RPMI7951 (cell line): ENCODE data around the gene LRFN4. TPM values are rescaled to one million over a fixed set of nuclear protein-coding genes. Genes with fewer than 3 reads are reported as not detected.

ENCODE experiments used
- DNase-seq: peaks from one replicate; pipeline ENCODE4 v3.0.0-alpha.2; 2012; ENCODE audit warnings: low read depth
- total RNA-seq: library from RNA; depleted of rRNA; stranded (reverse); fragments of >200 nt; shearing (Covaris generic); gene quantifications from 2 replicates; pipeline ENCODE4 v1.2.3, GENCODE V29; 2014

The LRFN4 gene
- total RNA-seq, 1 experiment from 2014 or later = 10.6 TPM

DNA sequence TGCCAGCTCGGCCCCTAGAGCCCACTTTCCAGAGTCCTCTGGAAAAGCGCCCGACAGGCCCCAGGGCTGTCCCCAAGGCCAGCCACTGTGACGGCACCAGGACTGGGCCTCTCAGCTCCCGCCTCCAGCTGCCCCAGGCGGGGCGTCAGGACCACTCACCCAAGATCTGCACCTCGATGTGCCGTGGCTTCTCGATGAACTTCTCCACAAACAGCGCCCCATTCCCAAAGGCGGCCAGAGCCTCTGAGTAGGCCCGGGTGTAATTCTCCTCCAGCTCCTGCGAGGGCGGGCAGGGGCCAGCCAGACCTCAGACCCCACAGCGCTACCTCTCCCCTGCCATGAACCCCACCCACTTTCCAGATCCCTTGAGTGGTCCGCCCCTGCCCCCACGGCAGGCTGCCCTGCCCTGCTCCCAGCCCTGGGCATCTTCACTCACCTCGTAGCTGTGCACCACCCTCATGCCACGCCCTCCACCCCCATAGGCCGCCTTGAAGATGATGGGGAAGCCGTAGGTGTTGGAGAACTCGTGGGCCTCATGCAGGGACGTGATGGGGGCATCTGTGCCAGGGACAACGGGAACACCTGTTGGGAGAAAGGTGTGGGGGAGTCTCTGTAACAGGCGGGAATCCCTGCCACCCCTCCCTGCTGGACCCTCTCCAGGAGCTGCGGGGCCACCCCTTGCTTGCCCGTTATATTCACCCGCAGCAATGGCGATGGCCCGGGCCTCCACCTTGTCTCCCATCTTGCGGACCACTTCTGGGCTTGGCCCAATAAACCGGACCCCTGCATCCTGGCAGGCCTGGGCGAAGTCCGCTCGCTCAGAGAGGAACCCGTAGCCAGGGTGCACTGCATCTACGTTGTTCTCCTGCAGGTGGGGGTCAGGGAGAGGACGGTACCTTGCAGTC lies 14.0 kb downstream of the LRFN4 start:
- DNase-seq = no peak

DNA sequence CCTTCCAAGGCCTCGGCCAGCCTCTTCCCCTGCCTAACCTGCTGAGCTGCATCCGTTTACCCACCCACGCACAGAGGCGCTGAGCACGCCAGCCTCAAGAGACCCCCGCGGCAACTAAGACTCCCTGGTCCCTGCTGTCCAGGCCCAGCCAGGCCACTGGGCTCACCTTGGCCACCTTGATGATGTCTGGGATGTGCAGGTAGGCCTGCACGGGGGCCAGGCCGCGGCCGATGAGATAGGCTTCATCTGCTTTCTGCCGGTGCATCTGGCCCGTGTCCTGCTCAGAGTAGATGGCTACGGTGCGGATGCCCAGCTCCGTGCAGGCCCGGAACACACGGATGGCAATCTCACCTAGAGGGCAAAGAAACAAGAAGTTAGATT lies 14.6 kb downstream of the LRFN4 start:
- DNase-seq = no peak

DNA sequence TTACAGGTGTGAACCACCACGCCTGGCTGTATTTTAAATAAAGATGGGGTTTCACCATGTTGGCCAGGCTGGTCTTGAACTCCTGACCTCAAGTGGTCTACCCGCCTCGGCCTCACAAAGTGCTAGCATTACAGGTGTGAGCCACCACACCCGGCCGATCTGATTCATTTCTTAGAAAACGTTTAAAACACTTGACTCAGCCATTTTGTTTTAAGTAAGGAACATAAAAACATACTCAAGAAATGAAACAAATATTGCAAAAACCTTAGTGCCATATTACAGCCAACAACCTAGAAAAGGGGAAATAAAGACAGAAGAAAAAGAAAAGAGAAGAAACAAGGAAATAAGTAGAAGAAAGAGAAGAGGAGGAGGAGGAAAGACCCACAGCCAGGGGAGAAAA lies 17.4 kb downstream of the LRFN4 start:
- DNase-seq = no peak

DNA sequence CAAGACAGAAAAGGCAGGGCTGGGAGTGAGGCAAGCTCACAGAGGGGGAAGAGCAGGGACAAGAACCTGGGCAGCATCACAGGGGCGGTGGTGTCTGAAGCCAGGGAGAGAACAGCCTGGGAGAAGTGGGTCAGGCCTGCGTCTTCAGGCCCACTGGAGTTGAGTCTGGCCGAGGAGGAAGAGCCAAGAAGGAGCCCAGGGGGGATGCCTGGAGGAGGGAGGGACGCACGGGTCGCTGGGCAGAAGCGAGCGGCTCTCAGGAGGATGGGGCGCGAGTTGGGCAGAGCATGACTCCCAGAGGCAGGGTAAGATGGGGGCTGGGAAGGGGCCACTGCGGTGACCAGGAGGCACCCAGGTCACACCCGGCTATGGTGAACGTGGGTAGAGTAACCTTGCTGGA lies 18.5 kb downstream of the LRFN4 start:
- DNase-seq = no peak

DNA sequence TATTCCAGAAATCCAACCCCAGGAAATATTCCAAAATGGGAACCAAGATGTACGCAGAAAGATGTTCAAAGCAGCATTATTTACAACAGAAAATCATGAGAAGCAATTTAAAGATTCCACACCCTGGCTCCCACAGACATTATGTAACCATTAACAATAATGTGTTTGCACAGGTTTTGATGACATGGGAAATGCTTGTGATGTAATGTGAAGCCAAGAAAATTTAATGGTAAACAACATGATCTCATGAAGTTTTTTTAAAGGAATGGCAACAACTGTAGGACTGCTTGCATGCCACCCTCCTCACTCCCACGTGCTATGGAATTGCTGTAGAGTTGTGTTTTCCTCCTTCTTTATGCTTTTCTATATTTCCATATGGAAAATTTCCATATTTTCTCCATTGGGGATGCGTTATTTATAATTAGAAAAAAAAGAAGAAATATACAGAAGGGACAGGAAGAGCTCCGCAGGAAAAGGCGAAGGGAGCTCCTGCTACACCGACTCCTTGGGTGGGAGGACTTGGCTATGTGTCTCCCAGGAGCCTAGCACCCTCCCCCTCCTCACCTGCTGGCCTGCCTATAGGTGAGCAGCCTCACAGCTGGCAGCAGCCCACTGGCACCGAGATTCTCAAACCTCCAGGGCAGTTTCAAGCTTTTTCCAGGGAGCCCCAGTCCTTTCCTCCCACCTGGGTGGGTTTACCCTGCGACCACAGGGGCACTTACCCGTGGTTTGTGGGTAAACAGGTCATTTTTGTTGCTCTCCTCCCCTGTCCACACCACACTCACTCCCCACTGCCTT lies 20.9 kb downstream of the LRFN4 start:
- no peak for DNase-seq

DNA sequence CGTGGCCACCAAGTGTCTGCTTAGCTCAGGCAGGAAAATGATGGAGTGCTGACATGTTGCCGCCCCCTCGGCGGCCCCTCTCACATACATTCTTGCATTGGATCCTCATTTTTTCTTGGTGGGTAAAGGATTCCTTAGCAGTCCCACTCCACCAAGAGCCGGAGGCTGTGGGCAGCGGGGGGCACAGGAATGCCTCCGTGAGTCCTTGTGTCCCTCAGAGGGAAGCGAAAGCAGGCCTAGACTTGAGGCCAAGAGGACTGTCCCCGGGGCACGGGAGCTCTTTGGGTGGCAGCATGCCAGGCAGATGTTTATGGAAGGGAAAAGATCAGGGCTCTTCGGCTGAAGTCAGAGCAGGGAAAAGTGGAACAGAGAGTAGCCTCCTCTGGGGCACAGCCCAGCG lies 21.6 kb downstream of the LRFN4 start:
- DNase-seq = peak; percentile 66

DNA sequence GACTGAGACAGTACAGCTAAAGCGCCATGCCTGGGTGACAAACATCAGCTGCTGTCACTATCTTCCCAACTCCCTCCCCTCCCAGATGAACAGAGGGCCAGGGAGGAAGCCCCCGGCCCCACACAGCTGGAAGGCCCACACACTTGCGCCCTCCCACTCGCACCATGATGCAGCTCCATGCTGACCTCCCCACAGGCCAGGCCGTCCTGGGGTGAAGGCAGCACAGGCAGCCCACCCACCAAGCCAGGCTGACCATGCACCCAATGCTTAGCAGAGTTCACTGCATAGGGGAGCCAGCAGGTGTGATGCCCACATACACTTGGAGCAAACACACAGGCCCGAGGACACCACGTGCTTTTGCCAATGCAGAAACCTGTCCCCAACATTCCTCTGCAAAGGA lies 22.1 kb downstream of the LRFN4 start:
- DNase-seq = no peak

DNA sequence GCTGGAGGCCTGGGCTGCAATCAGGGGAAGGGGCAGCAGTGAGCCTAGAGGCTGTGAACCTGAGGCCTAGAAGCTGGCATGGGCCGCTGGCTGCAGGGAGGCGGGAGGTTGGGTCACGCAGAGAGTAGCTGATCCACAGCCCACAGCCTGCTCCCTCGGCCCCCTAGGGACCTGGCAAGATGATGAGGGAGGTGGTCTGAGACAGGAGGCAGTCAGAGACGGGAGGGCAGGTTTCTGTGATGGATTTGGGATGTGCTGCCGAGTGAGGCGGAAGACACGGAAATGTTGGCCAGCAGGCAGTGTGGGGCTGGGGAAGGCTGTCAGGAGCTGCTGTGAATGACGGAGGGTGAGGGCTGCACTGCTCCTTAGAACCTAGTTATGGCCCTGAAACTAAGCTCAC lies 22.7 kb downstream of the LRFN4 start:
- no peak for DNase-seq

DNA sequence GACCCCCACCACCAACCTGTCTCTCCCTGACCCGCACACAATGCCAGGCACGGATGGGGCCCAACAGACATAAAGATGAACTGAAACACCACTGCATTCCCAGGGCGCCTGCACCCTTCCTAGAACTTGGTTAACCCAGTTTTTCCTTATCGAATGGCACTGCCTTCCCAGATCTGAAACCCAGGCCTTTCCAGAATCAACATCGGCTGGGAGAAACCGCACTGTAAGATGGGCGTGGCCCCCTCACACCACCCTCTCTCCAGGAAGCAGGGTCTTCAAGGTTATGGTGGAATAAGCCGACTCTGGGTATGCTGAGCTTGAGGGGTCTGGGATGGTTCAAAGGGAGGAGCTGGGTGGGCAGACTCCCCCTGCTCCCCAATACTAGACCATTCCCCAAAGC lies 23.1 kb downstream of the LRFN4 start:
- no peak for DNase-seq

DNA sequence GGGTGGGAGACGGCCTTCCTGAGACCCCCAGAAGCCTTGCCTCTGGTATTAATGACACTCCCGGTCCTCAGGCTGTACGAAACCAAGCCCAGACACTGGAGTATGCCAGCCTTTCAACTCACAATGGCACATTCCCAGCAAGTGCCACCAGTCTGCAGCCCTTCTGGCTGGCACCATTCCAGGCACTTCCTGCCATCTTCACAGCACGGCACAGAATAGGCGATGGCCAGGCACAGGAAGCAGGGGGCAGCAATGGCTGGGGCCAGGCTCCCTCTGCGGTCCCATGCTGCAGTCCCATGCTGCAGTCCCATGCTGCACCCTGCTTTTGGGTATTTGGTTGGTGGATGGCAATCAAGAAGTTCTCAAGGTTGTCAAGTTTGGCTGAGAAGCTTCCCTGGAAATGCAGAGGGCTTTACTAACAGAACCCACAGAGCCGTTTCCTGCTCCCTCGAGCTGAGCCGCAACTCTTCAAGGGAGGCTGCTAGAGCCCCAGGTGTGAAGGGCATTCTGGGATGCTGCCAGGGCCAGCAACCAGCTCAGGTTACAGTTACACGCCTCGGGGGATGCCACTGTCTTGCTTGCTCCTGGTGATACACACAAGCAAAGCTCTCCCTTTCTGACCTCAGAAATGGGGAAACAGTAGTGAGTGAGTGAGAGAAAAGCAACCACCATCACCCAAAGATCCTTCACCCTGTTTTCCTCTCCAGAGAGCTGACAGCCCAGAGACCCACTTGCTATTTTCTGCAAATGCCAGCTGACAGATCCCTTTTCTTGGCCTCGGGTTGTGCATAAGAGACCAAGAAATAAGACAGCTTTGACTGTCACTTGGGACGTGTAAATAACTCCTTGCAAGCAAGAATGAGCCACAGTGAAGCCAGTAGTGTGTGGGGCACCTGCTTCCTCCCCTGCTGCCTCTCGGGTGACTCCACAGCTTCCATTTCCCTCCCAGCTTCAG lies 23.9 kb downstream of the LRFN4 start:
- DNase-seq = peak; percentile 71

DNA sequence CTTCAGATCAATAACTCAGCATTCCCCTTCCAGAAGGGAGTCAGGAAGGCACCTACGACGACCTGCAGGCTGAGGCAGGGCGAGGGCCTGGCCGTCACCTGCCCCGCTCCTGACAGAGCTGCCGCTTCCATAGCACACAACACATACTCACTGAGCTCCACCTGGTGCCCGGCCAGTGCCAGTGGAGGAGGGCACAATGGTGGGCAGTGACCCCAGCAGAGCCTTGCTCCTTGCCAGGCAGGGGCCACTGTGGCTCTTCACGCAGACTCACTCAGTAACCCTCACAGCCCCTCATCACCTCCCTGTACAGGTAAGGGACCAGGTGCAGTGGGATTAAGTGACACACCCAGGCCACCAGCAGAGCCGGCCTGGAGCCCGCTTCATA lies 24.6 kb downstream of the LRFN4 start:
- DNase-seq = no peak

DNA sequence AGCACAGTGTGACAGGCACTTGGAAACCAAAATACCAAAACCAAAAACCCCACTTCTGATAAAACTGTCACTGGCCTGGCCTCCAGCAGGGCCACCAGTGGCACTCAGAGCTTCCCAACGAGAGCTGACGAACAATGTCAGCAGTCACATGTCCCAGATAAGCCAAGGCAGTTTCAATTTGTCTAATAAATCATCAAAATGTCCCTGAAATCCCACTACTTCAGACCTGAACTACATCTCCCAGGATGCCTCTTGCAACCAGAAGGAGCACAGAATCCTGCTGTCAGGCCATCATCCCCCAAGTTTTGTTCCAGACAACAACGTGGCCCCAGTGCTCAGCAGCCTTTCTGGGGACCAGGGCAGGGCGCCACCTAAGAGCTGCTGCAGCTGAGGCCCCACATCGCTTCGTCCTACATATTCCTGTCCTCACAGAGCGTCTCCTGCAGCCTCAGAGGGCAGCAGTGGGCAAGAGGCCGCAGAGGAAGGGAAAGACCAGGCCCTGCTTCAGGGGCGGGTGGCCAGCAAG lies 25.1 kb downstream of the LRFN4 start:
- no peak for DNase-seq

DNA sequence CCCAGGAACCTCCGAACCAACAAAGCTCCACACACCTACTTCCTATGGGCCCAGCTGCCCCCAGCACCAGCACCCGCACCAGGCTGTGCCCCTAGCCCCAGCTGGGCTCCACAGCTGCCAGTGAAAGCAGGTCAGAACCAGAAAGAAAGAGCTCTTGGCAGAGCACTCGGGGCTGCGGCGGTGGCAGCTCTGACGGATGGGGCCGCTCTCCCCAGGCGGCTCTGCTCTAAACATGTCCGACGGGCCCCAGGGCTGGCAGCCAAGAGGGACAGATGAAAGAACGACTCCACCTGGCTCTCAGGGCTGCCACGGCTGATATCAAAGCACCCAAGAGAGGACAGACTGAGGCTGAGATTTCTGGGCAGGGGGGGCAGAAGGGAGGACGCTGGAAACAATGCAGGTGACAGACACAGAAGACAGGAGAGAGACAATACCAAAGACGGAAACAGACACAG lies 25.7 kb downstream of the LRFN4 start:
- DNase-seq = no peak

DNA sequence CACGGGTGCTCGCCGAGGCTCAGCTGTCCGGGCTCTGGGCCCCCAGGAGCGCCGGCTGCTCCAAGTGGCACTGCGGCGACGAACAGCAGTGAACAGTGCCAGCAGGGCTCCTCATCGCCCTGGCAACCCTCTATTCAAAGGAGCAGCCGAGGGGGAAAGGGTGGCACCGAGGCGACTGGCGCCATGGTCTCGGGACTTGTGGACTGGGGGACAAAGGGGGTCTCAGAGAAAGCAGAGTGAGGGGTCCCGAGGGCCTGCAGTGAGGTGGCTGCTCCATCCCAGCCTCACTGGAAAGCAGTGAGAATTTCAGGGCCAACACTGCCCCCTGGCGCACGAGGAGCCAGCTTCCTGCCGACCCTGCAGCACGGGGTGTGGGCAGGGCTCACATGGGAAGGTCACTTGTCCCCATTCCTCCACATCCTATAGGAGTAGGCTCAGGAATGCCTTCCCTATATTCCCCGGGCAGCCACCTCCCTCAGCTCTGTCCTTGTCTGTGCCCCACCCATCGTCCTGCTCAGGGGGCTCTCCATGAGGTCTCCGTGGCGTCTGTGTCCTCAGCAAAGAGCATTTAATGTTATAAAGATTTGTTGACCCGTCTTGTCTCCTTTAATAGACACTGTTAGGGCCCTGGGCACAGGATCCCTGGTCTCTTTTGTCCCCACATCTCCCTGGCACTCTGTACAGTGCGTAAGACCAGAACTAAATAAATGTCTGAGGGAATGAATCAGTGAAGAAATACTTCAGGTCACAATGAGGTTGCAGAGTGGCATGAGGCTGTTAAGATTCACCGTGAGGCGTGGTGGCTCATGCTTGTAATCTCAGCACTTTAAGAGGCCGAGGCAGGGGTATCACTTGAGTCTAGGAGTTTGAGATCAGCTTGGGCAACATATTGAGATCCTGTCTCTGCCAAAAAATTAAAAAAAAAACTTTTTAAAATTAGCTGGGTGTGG lies 26.4 kb downstream of the LRFN4 start:
- DNase-seq = peak; percentile 54

DNA sequence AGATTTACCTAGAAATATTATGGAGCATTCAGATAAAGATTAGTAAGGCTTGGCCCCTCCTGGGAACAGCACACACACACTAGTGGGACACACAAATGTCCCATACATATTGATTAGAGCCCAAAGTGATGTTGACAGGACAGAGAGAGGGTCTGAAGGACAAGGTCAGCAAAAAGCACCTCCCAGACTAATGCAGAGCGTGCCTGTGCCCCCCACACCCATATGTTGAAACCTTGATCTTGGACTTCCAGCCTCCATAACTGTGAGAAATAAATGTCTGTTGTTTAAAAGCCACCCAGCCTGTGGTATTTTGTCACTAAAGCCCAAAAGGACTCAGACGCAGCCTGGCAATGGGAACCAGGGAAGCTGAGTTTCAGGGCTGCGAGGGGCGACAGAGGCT lies 27.6 kb downstream of the LRFN4 start:
- no peak for DNase-seq

DNA sequence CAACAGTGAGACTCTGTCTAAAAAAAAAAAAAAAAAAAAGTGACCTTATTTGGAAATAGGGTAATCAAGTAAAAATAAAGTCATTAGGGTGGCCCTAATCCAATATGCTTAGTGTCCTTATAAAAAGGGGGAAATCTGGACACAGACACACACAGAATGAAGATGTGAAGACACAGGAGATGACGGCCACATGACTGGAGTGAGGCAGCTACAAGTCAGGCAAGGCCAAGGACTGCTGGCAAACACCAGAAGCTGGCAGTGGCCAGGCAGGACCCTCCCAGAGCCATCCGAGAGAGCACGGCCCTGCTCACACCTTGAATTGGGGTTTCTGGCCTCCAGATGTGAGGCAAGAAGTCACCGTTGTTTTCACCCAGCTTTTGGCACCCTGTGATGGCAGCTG lies 28.6 kb downstream of the LRFN4 start:
- no peak for DNase-seq

DNA sequence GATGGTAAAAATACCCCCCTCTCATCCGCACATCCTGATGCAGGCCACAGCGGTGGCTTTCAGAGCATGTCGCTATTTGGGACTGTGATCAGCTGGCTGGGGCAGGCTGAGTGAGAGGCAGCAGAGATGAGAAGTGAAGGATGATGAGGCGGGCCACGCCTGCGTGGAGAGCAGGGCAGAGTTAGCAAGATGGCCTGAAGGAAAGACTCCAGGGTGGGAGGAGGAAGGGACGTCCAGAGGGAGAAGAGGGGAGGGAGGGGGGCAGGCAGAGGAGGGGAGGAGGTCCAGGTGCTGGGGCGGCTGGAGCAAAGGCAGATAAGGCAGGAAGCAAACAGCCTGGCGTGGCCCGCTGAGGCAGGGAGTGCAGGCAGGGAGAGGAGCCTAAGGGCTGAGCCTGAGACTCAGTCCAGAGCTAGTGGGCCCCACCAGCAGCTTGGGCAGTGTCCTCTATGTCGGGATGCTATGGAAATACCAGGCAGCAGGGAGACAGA lies 29.1 kb downstream of the LRFN4 start:
- DNase-seq = no peak

DNA sequence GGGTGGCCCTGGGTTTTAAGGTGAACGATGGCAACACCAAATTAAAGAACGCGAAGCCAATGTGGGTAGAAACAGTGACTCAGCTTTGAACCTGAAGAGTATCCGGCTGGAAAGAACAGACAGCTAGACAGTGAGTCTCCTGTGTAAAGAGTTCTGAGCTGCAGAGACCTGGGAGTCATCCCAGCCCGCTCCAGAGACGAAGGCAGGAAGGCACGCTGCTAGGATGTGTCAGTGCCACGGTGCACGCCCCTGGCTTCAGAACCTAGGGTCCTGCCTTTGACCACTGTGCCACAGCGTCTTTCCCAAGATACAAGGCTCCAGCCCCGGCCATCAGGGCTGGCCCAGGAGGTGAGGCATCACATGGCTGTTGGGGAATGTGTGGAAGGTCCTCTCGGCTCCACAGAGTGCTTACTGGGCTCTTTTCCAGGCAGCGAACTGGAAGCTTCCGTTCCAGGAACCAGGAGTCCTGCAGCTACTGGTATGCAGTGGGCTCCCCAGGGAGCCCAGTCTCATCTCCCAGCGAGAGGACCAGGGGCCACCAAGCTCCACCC lies 29.9 kb downstream of the LRFN4 start:
- no peak for DNase-seq

DNA sequence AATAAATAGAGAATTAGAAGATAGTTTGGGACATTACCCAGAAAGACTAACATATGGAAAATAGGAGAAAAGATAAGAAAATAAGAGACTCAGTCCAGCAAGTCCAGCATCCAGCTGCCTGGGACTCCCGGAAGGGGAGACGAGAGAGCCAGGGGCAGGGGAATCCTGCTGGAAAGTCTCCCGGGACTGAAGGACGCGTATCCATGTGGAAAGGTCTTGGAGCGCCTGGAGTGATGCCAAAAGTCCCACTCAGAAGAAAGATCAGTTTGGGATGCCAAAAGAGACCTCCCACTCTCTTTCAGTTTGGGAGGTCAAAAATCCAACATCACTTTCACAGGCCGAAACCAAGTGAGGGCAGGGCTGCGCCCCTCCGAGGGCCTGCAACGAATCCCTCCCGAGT lies 30.7 kb downstream of the LRFN4 start:
- DNase-seq = no peak

DNA sequence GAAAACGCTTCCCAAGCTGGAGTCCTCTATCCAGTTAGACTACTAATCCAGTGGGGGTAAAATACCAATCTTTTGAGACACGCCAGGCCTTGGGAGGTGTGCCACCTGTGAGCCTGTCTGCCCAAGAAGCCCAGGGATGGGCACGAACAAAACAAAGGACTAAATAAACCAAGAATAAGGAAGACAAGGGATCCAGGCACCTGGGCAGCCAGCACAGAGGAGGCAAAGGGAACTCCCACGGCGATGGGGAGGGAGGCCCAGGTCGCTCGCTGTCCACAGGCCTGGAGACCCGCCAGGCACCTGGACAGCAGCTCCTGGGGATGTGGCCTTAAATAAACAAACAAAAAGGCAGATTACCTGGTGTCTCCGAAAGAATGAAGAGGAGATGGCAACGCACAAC lies 31.4 kb downstream of the LRFN4 start:
- DNase-seq = no peak
